ENCODE measurements around the gene NKX2-2. TPM values are rescaled to one million over a fixed set of nuclear protein-coding genes. Genes with fewer than 3 reads are reported as not detected.

The NKX2-2 gene
- total and polyA plus RNA-seq, 2 of the 4 experiments (the other 2 are of a cell fraction): not detected

GRCh38 chr20:21523895-21524294 is 10.0 kb upstream of the NKX2-2 start:
- no peak overlapping the region for H3K18ac ChIP-seq (ENCODE audit: low read depth, low read length)
- H3K79me1 ChIP-seq (ENCODE audit: low read depth in 1 of 2, low read length in 2 of 2): no peaks in the 10 kb centered on the region
- no peak overlapping the region for H2BK120ac ChIP-seq (ENCODE audit: low read depth, low read length)
- in situ Hi-C loops (cut with MboI; ENCODE audit: low sequenced_read_pairs): no loop called here
- H3K9me1 ChIP-seq (ENCODE audit: insufficient read depth, low read length): no peaks in the 10 kb centered on the region
- H2AK5ac ChIP-seq (ENCODE audit: low read depth, low read length): no peak overlapping the region
- no peak overlapping the region for H4K91ac ChIP-seq (ENCODE audit: insufficient read depth, low read depth, low read length)
- dilution Hi-C loops (cut with HindIII; ENCODE audit: low sequenced_read_pairs, unreplicated experiment): no loop called here
- ATAC-seq (ENCODE audit: low read depth): no peak
- WGBS, 2 experiments (ENCODE audit: extremely low coverage in 2 of 2, insufficient read length in 1 of 2): no CpG with 5 or more reads among the region's 2 CpGs
- H3K4me2 ChIP-seq (ENCODE audit: low read depth, low read length): no peak overlapping the region
- no peak for DNase-seq
- peaks cover 58% of the 10 kb centered on the region for H3K27me3 ChIP-seq (ENCODE audit: control insufficient read depth, insufficient read depth, low read length)
- no peak overlapping the region for H2BK15ac ChIP-seq (ENCODE audit: low read depth, low read length)
- H3K14ac ChIP-seq (replicated peaks; ENCODE audit: low read depth, low read length): no peak overlapping the region
- H3K4me1 ChIP-seq (ENCODE audit: control insufficient read depth, insufficient read depth, low read length): no peaks in the 10 kb centered on the region
- no peak overlapping the region for H3K4ac ChIP-seq (ENCODE audit: low read depth, low read length)
- ChIA-PET CTCF (no interaction called here), POLR2A (ENCODE audit: unreplicated experiment) (no interaction called here)
- H3K23ac ChIP-seq (ENCODE audit: low read depth, low read length): no peak overlapping the region
- no peaks in the 10 kb centered on the region for H3K9me3 ChIP-seq (ENCODE audit: control insufficient read depth, insufficient read depth, low read length)
- intact Hi-C loops (cut with micrococcal nuclease): no loop called here
- H4K5ac ChIP-seq (ENCODE audit: low read depth, low read length): no peak overlapping the region
- no peak overlapping the region for H3K27ac ChIP-seq (ENCODE audit: insufficient read depth, low read length)
- no peak overlapping the region for H3K9ac ChIP-seq (ENCODE audit: low read depth, low read length)
- H2BK5ac ChIP-seq (ENCODE audit: low read depth, low read length, poor library complexity, severe bottlenecking): no peak overlapping the region
- TF ChIP-seq USF2 (IDR thresholded peaks at IDR 0.05; ENCODE audit: low read depth, low read length) (no peak), SMC3 (IDR thresholded peaks at IDR 0.05; ENCODE audit: low read depth, low read length) (no peak), RFX5 (IDR thresholded peaks at IDR 0.05; ENCODE audit: low read depth, low read length) (no peak), MAZ (IDR thresholded peaks at IDR 0.05; ENCODE audit: borderline replicate concordance, low read depth, low read length) (no peak), MXI1 (IDR thresholded peaks at IDR 0.05; ENCODE audit: borderline replicate concordance, low read depth, low read length) (no peak), CHD1 (IDR thresholded peaks at IDR 0.05; ENCODE audit: low read depth, low read length) (no peak), RCOR1 (IDR thresholded peaks at IDR 0.05; ENCODE audit: insufficient replicate concordance, low read length) (no peak), BHLHE40 (IDR thresholded peaks at IDR 0.05; ENCODE audit: low read depth, low read length) (no peak), MAFK (IDR thresholded peaks at IDR 0.05; ENCODE audit: low read depth, low read length) (no peak), FOS (IDR thresholded peaks at IDR 0.05; ENCODE audit: low read depth, low read length) (no peak)
- TF ChIP-seq, protein P1, sequence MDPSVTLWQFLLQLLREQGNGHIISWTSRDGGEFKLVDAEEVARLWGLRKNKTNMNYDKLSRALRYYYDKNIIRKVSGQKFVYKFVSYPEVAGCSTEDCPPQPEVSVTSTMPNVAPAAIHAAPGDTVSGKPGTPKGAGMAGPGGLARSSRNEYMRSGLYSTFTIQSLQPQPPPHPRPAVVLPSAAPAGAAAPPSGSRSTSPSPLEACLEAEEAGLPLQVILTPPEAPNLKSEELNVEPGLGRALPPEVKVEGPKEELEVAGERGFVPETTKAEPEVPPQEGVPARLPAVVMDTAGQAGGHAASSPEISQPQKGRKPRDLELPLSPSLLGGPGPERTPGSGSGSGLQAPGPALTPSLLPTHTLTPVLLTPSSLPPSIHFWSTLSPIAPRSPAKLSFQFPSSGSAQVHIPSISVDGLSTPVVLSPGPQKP (IDR thresholded peaks at IDR 0.05; ENCODE audit: borderline replicate concordance, low read depth, low read length): no peak
- BruUV-seq (replicated peaks): no TSS peak
- no peaks in the 10 kb centered on the region for H4K20me1 ChIP-seq (ENCODE audit: insufficient read depth, low read length)
- H4K8ac ChIP-seq (ENCODE audit: low read depth in 2 of 2, low read length in 2 of 2): no peak overlapping the region
- no peak overlapping the region for H2AK9ac ChIP-seq (replicated peaks; ENCODE audit: low read depth, low read length, poor library complexity)
- no peaks in the 10 kb centered on the region for H3K36me3 ChIP-seq (ENCODE audit: control insufficient read depth, insufficient read depth, low read length)
- H3K4me3 ChIP-seq (ENCODE audit: insufficient read depth, low read depth, low read length): no peak overlapping the region
- H2AFZ ChIP-seq (replicated peaks; ENCODE audit: low read length, poor library complexity): no peak overlapping the region
- H3K56ac ChIP-seq (ENCODE audit: extremely low read depth, insufficient read depth, low read length): no peak overlapping the region
- no peak overlapping the region for H2BK20ac ChIP-seq (ENCODE audit: low read depth, low read length)
